NCI-H2196 treated with DMSO at 0.1 percent for 48 hours (cell line): Measurements from ENCODE around the gene OMP.

ENCODE experiments used
- DNase-seq: peaks from one replicate; lab custom pipeline; 2025; ENCODE audit not compliant: unreplicated experiment; lab: John Stamatoyannopoulos, UW

The OMP gene

GRCh38 chr11:77136784-77137420 is 34.3 kb downstream of the OMP start:
- no peak for DNase-seq

GRCh38 chr11:77137421-77137820 is 34.8 kb downstream of the OMP start:
- no peak for DNase-seq

GRCh38 chr11:77138106-77138649 is 35.5 kb downstream of the OMP start:
- DNase-seq = no peak

- no peak for DNase-seq
Measured at GRCh38 chr11:77139201-77139600, 36.6 kb downstream of the OMP start.

- DNase-seq = no peak
Measured at GRCh38 chr11:77140231-77140851, 37.7 kb downstream of the OMP start.

- DNase-seq = no peak
Measured at GRCh38 chr11:77141034-77141433, 38.4 kb downstream of the OMP start.

- DNase-seq = no peak
Measured at GRCh38 chr11:77141475-77141874, 38.8 kb downstream of the OMP start.

- DNase-seq = no peak
Measured at GRCh38 chr11:77142091-77142975, 39.7 kb downstream of the OMP start.

GRCh38 chr11:77143405-77144020 is 40.9 kb downstream of the OMP start:
- DNase-seq = no peak

GRCh38 chr11:77144196-77144856 is 41.7 kb downstream of the OMP start:
- no peak for DNase-seq

- no peak for DNase-seq
Measured at GRCh38 chr11:77144857-77145428, 42.3 kb downstream of the OMP start.

GRCh38 chr11:77146261-77147035 is 43.8 kb downstream of the OMP start:
- DNase-seq = no peak

GRCh38 chr11:77147036-77147315 is 44.3 kb downstream of the OMP start:
- DNase-seq = no peak

GRCh38 chr11:77147668-77148321 is 45.2 kb downstream of the OMP start:
- no peak for DNase-seq

- DNase-seq = no peak
Measured at GRCh38 chr11:77148963-77149715, 46.5 kb downstream of the OMP start.

GRCh38 chr11:77149716-77150392 is 47.2 kb downstream of the OMP start:
- no peak for DNase-seq

- DNase-seq = no peak
Measured at GRCh38 chr11:77150836-77151235, 48.2 kb downstream of the OMP start.
